Inflammatory macrophage treated with lipopolysaccharide for 4 hours (primary cell): Measurements from ENCODE around the gene RSBN1L.
A peak's percentile ranks its signal among the peaks of the same experiment; 100 is the strongest.

ENCODE experiments used
- DNase-seq: peaks from one replicate; pipeline ENCODE4 v3.0.0-alpha.2; 2020

Gene RSBN1L

GRCh38 chr7:77734659-77735421 lies 38.6 kb downstream of the RSBN1L start:
- peak; percentile 36 for DNase-seq

DNA sequence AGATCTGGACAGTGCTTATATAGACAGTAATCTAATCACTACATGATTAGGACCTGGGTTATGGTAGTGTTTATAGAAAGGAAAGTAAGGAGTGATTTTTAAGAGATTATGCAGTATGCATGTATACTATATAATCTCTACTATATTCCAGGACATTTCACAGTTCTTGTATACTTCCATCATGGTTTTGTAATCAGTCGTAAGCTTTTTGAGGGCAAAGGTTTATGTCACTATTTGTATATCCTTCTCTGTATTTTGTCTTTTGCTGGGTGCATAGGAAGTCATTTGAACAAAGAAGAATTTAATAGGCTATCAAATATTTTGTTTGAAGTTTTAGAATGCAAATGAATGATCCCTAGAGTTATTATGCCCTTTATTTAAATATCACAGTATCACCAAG lies 39.2 kb downstream of the RSBN1L start:
- no peak for DNase-seq

DNA sequence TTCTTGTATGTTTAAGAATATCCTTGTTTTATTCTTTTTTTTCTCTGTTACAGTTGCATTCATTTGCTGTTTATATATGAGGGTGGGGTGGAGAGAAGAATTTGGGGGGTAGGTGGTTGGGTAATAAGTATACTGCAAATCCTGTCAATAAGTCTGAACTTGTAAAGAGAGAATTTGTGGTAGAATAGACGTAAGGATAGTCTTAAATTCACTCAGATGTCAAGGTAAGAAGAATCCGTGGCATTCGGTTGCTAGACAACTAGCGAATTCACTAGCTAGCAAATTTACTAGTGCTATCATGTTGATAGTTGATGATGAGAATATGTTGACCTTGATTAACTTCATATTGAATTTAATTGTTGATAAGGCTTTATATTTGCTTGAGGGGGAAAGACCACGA lies 40.7 kb downstream of the RSBN1L start:
- DNase-seq, result no peak

DNA sequence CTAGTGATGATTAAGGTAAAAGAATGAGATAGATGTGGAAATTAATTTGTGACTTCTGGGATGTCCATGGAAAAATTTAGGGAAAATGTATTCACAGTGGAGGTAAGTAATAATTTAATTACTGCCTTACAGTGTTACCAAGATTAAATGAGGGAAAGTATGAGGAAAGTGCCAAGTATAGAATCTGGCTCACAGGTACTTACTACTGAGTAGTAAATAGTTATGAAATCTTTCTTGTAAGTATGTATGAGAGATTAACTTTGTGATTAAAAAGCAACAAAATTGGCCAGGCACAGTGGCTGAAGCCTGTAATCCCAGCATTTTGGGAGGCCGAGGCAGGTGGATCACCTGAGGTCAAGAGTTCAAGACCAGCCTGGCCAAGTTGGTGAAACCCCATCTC lies 42.1 kb downstream of the RSBN1L start:
- DNase-seq, result no peak

DNA sequence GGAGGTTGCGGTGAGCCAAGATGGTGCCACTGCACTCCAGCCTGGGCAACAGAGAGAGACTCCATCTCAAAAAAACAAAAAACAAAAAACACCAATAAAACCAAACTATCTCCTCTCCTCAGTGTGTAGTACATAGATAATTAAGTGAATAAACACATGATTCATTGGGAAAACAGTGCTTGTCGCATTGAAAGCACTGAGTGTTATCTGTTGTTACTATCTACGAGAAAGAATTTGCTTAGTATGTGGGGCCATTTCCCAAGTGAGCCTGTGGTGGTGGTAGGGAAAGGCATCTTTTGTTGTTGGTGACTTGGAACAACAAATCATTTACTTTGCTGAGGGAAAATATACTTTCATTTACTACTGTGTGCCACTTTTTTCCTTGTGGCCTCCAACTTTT lies 42.6 kb downstream of the RSBN1L start:
- no peak for DNase-seq

GRCh38 chr7:77740257-77740656 lies 44.0 kb downstream of the RSBN1L start:
- DNase-seq, result no peak

DNA sequence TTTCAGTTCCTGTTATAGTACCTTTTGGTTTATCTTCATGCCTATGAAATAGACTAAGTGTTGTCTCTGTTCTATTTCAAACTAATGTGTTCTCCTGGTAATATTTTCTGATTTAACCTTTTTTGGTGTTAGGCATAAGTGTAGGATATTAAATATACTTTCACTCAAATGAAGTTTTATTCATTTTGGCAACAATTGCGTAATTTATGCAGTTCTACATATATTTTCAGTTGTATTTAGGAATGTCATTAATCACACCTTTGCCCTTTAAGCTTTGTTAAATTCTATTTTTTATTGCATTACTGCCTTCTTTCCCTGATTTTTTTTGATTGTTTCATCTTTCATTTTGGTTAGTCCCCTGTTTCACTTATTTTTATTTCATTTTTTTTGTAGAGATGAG lies 47.3 kb downstream of the RSBN1L start:
- DNase-seq, result no peak

DNA sequence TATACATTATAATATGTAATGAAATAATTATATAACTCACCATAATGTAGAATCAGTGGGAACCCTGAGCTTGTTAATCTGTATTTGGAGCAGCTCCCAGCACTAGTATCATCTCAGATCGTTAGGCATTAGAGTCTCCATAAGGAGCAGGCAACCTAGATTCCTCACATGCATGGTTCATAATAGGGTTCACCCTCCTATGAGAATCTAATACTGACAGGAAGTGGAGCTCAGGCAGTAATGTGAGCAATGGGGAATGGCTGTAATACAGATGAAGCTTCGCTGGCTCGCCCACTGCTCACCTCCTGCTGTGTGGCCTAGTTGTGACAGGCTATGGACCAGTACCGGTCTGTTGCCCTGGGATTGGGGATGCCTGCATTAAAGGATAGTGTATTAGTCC lies 49.5 kb downstream of the RSBN1L start:
- DNase-seq, result no peak

DNA sequence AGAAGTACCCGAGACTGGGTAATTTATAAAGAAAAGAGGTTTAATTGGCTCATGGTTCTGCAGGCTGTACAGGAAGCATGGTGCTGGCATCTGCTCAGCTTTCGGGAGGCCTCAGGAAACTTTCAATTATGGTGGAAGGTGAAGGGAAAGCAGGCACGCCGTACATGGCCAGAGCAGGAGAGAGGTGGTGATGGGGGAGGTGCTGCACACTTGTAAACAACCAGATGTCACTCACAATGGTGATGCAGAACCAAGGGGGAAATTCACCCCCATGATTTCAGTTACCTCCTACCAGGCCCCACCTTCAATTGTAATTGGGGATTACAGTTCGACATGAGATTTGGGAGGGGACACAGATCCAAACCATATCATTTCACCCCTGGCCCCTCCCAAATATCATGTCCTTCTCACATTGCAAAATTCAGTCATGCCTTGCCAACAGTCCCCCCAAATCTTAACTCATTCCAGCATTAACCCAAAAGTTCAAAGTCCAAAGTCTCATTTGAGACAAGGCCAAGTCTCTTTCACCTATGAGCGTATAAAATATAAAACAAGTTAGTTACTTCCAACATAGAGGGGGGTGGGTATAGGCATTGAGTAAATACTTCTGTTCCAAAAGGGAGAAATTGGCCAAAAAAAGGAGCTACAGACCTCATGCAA lies 50.0 kb downstream of the RSBN1L start:
- DNase-seq, result no peak

- no peak for DNase-seq
These were observed 50.5 kb downstream of the RSBN1L start for GRCh38 chr7:77746824-77747165.

DNA sequence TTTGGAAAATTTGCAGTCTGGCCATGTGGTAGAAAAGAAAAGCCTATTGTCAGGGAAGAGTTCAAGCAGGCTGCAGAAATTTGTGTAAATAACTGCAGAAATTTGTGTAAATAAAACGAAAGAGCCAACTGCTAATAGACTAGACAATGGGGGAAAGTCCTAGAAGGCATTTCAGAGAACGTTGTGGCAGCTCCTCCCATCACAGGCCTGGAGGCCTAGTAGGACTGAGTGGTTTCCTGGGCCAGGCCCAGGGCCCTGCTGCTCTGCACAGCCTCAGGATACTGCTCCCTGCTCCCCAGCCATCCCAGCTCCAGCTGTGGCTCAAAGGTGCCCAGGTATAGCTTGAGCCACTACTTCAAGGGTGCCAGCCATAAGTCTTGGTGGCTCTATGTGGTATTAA lies 50.9 kb downstream of the RSBN1L start:
- DNase-seq, result no peak

DNA sequence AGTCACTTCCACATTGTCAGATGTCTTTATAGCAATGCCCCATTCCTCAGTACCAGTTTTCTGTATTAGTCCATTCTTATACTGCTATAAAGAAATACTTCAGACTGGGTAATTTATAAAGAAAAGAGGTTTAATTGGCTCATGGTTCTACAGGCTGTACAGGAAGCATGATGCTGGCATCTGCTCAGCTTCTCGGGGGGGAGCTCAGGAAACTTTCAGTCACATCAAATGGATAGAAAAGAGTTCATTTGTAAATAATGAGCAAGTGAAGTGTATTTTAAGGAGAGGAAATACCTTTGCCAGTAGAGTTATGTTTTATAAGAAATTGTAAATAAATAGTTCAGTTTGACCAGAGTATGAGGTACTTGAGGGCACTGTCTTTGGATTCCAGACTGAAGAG lies 51.5 kb downstream of the RSBN1L start:
- no peak for DNase-seq

- peak; percentile 92 for DNase-seq
These were observed 55.8 kb downstream of the RSBN1L start for GRCh38 chr7:77752016-77752415.

- no peak for DNase-seq
These were observed 56.9 kb downstream of the RSBN1L start for GRCh38 chr7:77753173-77753572.

DNA sequence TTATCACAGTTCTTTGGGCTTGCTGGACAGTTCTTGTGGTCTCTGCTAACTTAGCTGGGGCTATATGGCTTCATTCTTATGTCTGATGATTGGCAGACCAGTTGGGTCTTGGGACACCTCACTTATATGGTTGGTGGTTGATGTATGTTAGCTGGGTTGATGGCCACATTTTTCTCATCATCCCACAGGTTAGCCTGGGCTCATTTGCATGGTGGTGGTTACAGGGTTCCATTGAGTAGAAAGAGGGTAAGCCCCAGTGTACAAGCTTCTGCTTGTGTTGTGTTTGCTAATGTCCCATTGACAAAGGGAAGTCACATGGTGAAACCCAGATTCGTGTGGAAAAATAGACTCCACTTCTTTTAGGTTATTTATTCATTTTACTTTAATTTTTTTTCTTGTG lies 61.3 kb downstream of the RSBN1L start:
- DNase-seq, result peak; percentile 43

GRCh38 chr7:77759294-77759889 lies 63.1 kb downstream of the RSBN1L start:
- peak; percentile 67 for DNase-seq

- DNase-seq, result no peak
These were observed 64.7 kb downstream of the RSBN1L start for GRCh38 chr7:77760809-77761453.

GRCh38 chr7:77765481-77765880 lies 69.2 kb downstream of the RSBN1L start:
- DNase-seq, result peak; percentile 72

GRCh38 chr7:77765906-77766800 lies 69.9 kb downstream of the RSBN1L start:
- DNase-seq, result no peak

DNA sequence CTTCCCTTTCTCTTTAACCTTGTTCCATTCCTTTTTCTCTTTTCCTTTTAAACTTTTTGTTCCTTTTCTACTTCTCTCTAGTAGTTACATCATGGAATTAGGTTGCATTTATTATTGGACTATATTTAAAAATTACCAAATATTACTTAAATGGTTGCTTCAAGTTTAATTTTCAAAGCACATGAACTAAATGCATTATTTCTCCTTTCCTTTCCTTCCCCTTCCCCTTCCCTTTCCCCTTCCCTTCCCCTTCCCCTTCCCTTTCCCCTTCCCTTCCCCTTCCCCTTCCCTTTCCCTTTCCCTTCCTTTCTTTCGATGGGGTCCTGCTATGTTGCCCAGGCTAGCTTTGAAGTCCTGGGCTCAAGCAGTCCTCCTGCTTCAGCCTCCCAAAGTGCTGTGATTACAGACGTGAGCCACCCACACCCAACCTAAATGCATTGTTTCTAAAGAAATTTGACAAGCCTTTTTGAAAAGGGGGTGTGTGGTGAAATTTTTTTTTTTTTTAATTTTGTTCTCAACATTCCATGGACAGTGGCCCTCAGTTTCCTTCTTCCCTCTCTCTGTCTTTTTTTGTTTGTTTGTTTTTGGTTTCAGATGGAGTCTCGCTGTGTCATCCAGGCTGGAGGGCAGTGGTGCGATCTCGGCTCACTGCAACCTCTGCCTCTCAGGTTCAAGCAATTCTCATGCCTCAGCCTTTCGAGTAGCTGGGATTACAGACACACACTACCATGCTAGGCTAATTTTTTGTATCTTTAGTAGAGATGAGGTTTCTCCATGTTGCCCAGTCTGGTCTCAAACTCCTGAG lies 70.7 kb downstream of the RSBN1L start:
- DNase-seq, result no peak

DNA sequence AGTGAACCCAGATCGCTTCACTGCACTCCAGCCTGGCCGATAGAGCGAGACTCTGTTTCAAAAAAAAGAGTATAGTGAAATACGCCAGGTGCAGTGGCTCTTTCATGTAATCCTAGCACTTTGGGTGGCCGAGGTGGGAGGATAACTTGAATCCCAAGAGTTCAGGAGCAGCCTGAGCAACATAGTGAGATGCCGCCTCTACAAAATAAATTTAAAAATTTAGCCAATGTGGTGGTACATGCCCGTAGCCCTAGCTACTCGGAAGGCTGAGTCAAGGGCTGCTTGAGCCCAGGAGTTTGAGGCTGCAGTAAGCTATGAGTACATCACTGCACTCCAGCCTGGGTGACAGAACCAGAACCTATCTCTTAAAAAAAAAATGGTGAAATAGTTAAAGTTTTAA lies 74.1 kb downstream of the RSBN1L start:
- no peak for DNase-seq

DNA sequence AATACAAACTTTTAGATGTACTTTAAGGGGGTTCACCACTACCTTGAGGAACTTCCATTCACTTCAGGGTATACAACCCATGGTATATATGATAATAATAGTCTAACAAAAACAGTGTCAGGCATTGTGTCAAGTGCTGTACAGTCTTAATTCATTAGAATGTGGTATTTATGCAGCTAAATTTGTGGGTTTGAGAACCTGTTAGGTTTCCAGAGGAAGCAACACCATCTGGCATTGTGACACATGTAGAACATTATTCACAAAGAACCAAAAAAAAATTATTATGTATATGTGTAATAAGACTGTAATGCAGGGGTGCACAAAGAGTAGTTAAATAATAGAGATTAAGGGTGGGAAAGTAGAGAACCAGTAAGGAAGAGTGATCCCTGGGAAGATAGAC lies 75.6 kb downstream of the RSBN1L start:
- DNase-seq, result no peak
